Measurements from ENCODE around the gene INPP5F.

Gene INPP5F

GRCh38 chr10:119723624-119724023 lies 2.2 kb upstream of the INPP5F start:
- TF ChIP-seq EZH2 (IDR thresholded peaks at IDR 0.05; ENCODE audit: borderline replicate concordance, low read length), result no peak
- no peak for TF ChIP-seq CTCF (IDR thresholded peaks at IDR 0.05; ENCODE audit: low read length)
- Histone ChIP-seq H2AFZ (ENCODE audit: low read length) (no peak overlapping the region), H3K79me2 (ENCODE audit: insufficient read depth, low read length) (no peaks in the 10 kb centered on the region), H3K9ac (ENCODE audit: low read length) (no peak overlapping the region), H3K9me3 (ENCODE audit: low read length) (no peaks in the 10 kb centered on the region), H3K4me2 (ENCODE audit: low read length) (no peak overlapping the region), H3F3A (ENCODE audit: insufficient read depth, low read length) (0 out of 2 replicates have a peak, but pooled peaks cover 4% of the 10 kb centered on the region), H3K4me3 (ENCODE audit: low read depth, low read length, poor library complexity, severe bottlenecking) (no peak overlapping the region), H3K36me3 (ENCODE audit: insufficient read depth, low read length) (no peaks in the 10 kb centered on the region), H3K9me2 (ENCODE audit: low read depth, low read length) (no peaks in the 10 kb centered on the region), H4K20me1 (ENCODE audit: insufficient read depth, low read length) (no peaks in the 10 kb centered on the region), H3K27ac (ENCODE audit: low read depth, low read length, poor library complexity, severe bottlenecking) (peak overlapping the region; percentile 75), H3K4me1 (ENCODE audit: insufficient read depth, low read length, severe bottlenecking) (peaks cover 33% of the 10 kb centered on the region), H3K27me3 (ENCODE audit: insufficient read depth, low read length) (no peaks in the 10 kb centered on the region)

GRCh38 chr10:119724593-119725516 lies 995 bp upstream of the INPP5F start:
- 0 out of 2 replicates have a peak, but pooled peaks cover 4% of the 10 kb centered on the region for H3F3A ChIP-seq (ENCODE audit: insufficient read depth, low read length)

GRCh38 chr10:119725517-119725827 lies 378 bp upstream of the INPP5F start:
- Histone ChIP-seq H3K36me3 (ENCODE audit: insufficient read depth, low read length) (no peaks in the 10 kb centered on the region), H3K9me3 (ENCODE audit: low read length) (no peaks in the 10 kb centered on the region), H3K27ac (ENCODE audit: low read depth, low read length, poor library complexity, severe bottlenecking) (peak overlapping the region; percentile 75)

More at GRCh38 chr10:119724593-119725516, 995 bp upstream of the INPP5F start:
- Histone ChIP-seq H4K20me1 (ENCODE audit: insufficient read depth, low read length) (no peaks in the 10 kb centered on the region), H3K79me2 (ENCODE audit: insufficient read depth, low read length) (no peaks in the 10 kb centered on the region), H2AFZ (ENCODE audit: low read length) (no peak overlapping the region), H3K36me3 (ENCODE audit: insufficient read depth, low read length) (no peaks in the 10 kb centered on the region), H3K27ac (ENCODE audit: low read depth, low read length, poor library complexity, severe bottlenecking) (peak overlapping the region; percentile 75), H3K9ac (ENCODE audit: low read length) (peak overlapping the region; percentile 71), H3K9me3 (ENCODE audit: low read length) (no peaks in the 10 kb centered on the region), H3K9me2 (ENCODE audit: low read depth, low read length) (no peaks in the 10 kb centered on the region), H3K4me3 (ENCODE audit: low read depth, low read length, poor library complexity, severe bottlenecking) (peak overlapping the region; percentile 73), H3K4me1 (ENCODE audit: insufficient read depth, low read length, severe bottlenecking) (peaks cover 33% of the 10 kb centered on the region), H3K27me3 (ENCODE audit: insufficient read depth, low read length) (no peaks in the 10 kb centered on the region), H3K4me2 (ENCODE audit: low read length) (peak overlapping the region; percentile 94)
- TF ChIP-seq EZH2 (IDR thresholded peaks at IDR 0.05; ENCODE audit: borderline replicate concordance, low read length), result no peak
- TF ChIP-seq CTCF (IDR thresholded peaks at IDR 0.05; ENCODE audit: low read length), result no peak

More at GRCh38 chr10:119725517-119725827, 378 bp upstream of the INPP5F start:
- Histone ChIP-seq H3K4me2 (ENCODE audit: low read length) (peak overlapping the region; percentile 94), H3K4me1 (ENCODE audit: insufficient read depth, low read length, severe bottlenecking) (peaks cover 33% of the 10 kb centered on the region), H3K9me2 (ENCODE audit: low read depth, low read length) (no peaks in the 10 kb centered on the region), H2AFZ (ENCODE audit: low read length) (no peak overlapping the region), H3K79me2 (ENCODE audit: insufficient read depth, low read length) (no peaks in the 10 kb centered on the region), H3F3A (ENCODE audit: insufficient read depth, low read length) (0 out of 2 replicates have a peak, but pooled peaks cover 4% of the 10 kb centered on the region), H4K20me1 (ENCODE audit: insufficient read depth, low read length) (no peaks in the 10 kb centered on the region), H3K27me3 (ENCODE audit: insufficient read depth, low read length) (no peaks in the 10 kb centered on the region), H3K9ac (ENCODE audit: low read length) (peak overlapping the region; percentile 71), H3K4me3 (ENCODE audit: low read depth, low read length, poor library complexity, severe bottlenecking) (peak overlapping the region; percentile 73)
- TF ChIP-seq EZH2 (IDR thresholded peaks at IDR 0.05; ENCODE audit: borderline replicate concordance, low read length) (no peak), CTCF (IDR thresholded peaks at IDR 0.05; ENCODE audit: low read length) (no peak)
